GM12891 (cell line): Measurements from ENCODE around the gene CDH15.

Experiments used
- PAX5 ChIP-seq: IDR thresholded peaks from 2 replicates; pipeline ENCODE4 v1.6.1; 2011; ENCODE audit warnings: low read length, moderate library complexity, mild to moderate bottlenecking; ENCODE audit not compliant: insufficient read depth, severe bottlenecking
- POLR2A ChIP-seq: IDR thresholded peaks from 2 replicates; pipeline ENCODE4 v1.6.1; 2011; ENCODE audit warnings: low read depth, low read length, control low read depth
- POLR2AphosphoS5 ChIP-seq: IDR thresholded peaks from 2 replicates; pipeline ENCODE4 v1.6.1; 2011; ENCODE audit warnings: low read depth, low read length, control low read depth
- POU2F2 ChIP-seq: IDR thresholded peaks from 2 replicates; pipeline ENCODE4 v1.6.1; 2011; ENCODE audit warnings: low read depth, mild to moderate bottlenecking, control low read depth, low read length, moderate library complexity
- SPI1 ChIP-seq: IDR thresholded peaks from 2 replicates; pipeline ENCODE4 v1.6.1; 2011; ENCODE audit warnings: low read depth, low read length, control low read depth
- TAF1 ChIP-seq: IDR thresholded peaks from 2 replicates; pipeline ENCODE4 v1.6.1; 2011; ENCODE audit warnings: low read depth, low read length, control low read depth

- TF ChIP-seq POLR2A (no peak), POLR2AphosphoS5 (no peak), SPI1 (no peak), POU2F2 (no peak), TAF1 (no peak), PAX5 (no peak)
Observed at GRCh38 chr16:89155184-89155679, 16.3 kb upstream of the CDH15 start.
